Ishikawa (cell line): Measurements from ENCODE around the gene THAP2.

ENCODE experiments used
- CEBPB ChIP-seq: IDR thresholded peaks from 2 replicates; pipeline ENCODE4 v1.6.1; 2012
- CREB1 ChIP-seq: IDR thresholded peaks from 2 replicates; pipeline ENCODE4 v1.6.1; 2012; ENCODE audit warnings: low read depth
- EGR1 ChIP-seq: IDR thresholded peaks from 2 replicates; pipeline ENCODE4 v1.6.1; 2012
- EP300 ChIP-seq: IDR thresholded peaks from 2 replicates; pipeline ENCODE4 v1.6.1; 2012; ENCODE audit warnings: borderline replicate concordance
- FOXM1 ChIP-seq: IDR thresholded peaks from 2 replicates; pipeline ENCODE4 v1.6.1; 2012; ENCODE audit warnings: low read depth, borderline replicate concordance
- MAX ChIP-seq: IDR thresholded peaks from 2 replicates; pipeline ENCODE4 v1.6.1; 2012
- RAD21 ChIP-seq: IDR thresholded peaks from 2 replicates; pipeline ENCODE4 v1.6.1; 2012; ENCODE audit warnings: low read depth
- REST ChIP-seq: IDR thresholded peaks from 2 replicates; pipeline ENCODE4 v1.6.1; 2012; ENCODE audit warnings: low read depth, mild to moderate bottlenecking
- TAF1 ChIP-seq: IDR thresholded peaks from 2 replicates; pipeline ENCODE4 v1.6.1; 2012; ENCODE audit warnings: low read depth, mild to moderate bottlenecking
- TCF12 ChIP-seq: IDR thresholded peaks from 2 replicates; pipeline ENCODE4 v1.6.1; 2012; ENCODE audit warnings: low read depth
- TEAD4 ChIP-seq: IDR thresholded peaks from 2 replicates; pipeline ENCODE4 v1.6.1; 2012
- USF1 ChIP-seq: IDR thresholded peaks from 2 replicates; pipeline ENCODE4 v1.6.1; 2012
- YY1 ChIP-seq: IDR thresholded peaks from 2 replicates; pipeline ENCODE4 v1.6.1; 2012; ENCODE audit warnings: low read depth
- ZBTB7A ChIP-seq: IDR thresholded peaks from 2 replicates; pipeline ENCODE4 v1.6.1; 2012; ENCODE audit warnings: low read depth

- TF ChIP-seq EP300, result no peak
- TF ChIP-seq MAX, result no peak
- no peak for TF ChIP-seq REST
- TF ChIP-seq TCF12, result no peak
- TF ChIP-seq TEAD4, result no peak
- TF ChIP-seq TAF1, result no peak
- no peak for TF ChIP-seq RAD21
- no peak for TF ChIP-seq CEBPB
- no peak for TF ChIP-seq EGR1
- TF ChIP-seq USF1, result no peak
- TF ChIP-seq FOXM1, result no peak
- no peak for TF ChIP-seq CREB1
- TF ChIP-seq ZBTB7A, result no peak
- TF ChIP-seq YY1, result no peak
Observed at GRCh38 chr12:71626098-71626497, 38.0 kb upstream of the THAP2 start.
